ENCODE results near the gene MDC1. TPM values are rescaled to one million over a fixed set of nuclear protein-coding genes. Genes with fewer than 3 reads are reported as not detected.

The MDC1 gene
- total RNA-seq, 4 donors from 2014 or later, result 3.6 to 8.9 (median 6.2) TPM

GRCh38 chr6:30684386-30685156 lies 32.5 kb downstream of the MDC1 start:
- H3K9me3 ChIP-seq, result no peaks in the 10 kb centered on the region
- ATAC-seq, result no peak
- peaks cover 35 to 36% of the 10 kb centered on the region in 2 donors for H3K4me1 ChIP-seq
- H3K27ac ChIP-seq, result peak overlapping the region; percentile 93 to 99 (median 97)
- TF ChIP-seq CTCF (IDR thresholded peaks at IDR 0.05 in 4 of 5, conservative IDR thresholded peaks at IDR 0.05 in 1 of 5) (no peak), POLR2A (IDR thresholded peaks at IDR 0.05) (no peak)
- peak in 1 of 2 donors; percentile 44 for DNase-seq
- H3K4me3 ChIP-seq, result peak overlapping the region; percentile 67 to 97 (median 96)
- in situ Hi-C loops (cut with MboI; ENCODE audit: low sequenced_read_pairs in 4 of 4) (loop anchor here in 3 of 4 donors (5.0 to 10.0 kb wide), 2 partner anchors 38 to 140 kb away; partner anchors contain the start of gene TUBB (in 3 of the 3)), intact Hi-C loops (cut with DNase I; ENCODE audit: low total_unique reads) (loop anchor here (5.0 kb wide), 2 partner anchors 198 to 513 kb away; partner anchors contain the start of gene DDR1)
- peaks cover 0 to 4% of the 10 kb centered on the region in 2 donors for H3K36me3 ChIP-seq
- peaks cover 0 to 2% (median 0%) of the 10 kb centered on the region in 3 donors for H3K27me3 ChIP-seq

- Histone ChIP-seq H3K27ac (peak overlapping the region; percentile 93 to 99 (median 97)), H3K4me3 (peak overlapping the region; percentile 67 to 97 (median 96)), H3K4me1 (peaks cover 34 to 36% of the 10 kb centered on the region in 2 donors), H3K36me3 (peaks cover 0 to 4% of the 10 kb centered on the region in 2 donors), H3K27me3 (peaks cover 0 to 2% (median 0%) of the 10 kb centered on the region in 3 donors), H3K9me3 (no peaks in the 10 kb centered on the region)
- TF ChIP-seq POLR2A (IDR thresholded peaks at IDR 0.05), result no peak
- no peak for DNase-seq
- intact Hi-C loops (cut with DNase I; ENCODE audit: low total_unique reads), result no loop called here
- in situ Hi-C loops (cut with MboI; ENCODE audit: low sequenced_read_pairs in 4 of 4), result loop anchor here in 3 of 4 donors (5.0 to 10.0 kb wide), 2 partner anchors 38 to 141 kb away; partner anchors contain the start of gene TUBB (in 3 of the 3)
- ATAC-seq, result no peak
These were observed 33.1 kb downstream of the MDC1 start for GRCh38 chr6:30683980-30684338.

- ATAC-seq, result no peak
These were observed 33.7 kb downstream of the MDC1 start for GRCh38 chr6:30683183-30683979.

GRCh38 chr6:30682143-30683117 lies 34.7 kb downstream of the MDC1 start:
- Histone ChIP-seq H3K9me3 (no peaks in the 10 kb centered on the region), H3K27me3 (peaks cover 0 to 2% (median 0%) of the 10 kb centered on the region in 3 donors), H3K4me1 (peaks cover 23 to 24% of the 10 kb centered on the region in 2 donors), H3K4me3 (peak overlapping the region; percentile 67 to 97 (median 96)), H3K36me3 (peaks cover 0 to 19% of the 10 kb centered on the region in 2 donors), H3K27ac (peak overlapping the region; percentile 93 to 99 (median 97))
- intact Hi-C loops (cut with DNase I; ENCODE audit: low total_unique reads), result no loop called here
- ATAC-seq (peak; percentile 4 to 5), DNase-seq (peak; percentile 52 to 76)
- no peak for TF ChIP-seq CTCF (IDR thresholded peaks at IDR 0.05 in 4 of 5, conservative IDR thresholded peaks at IDR 0.05 in 1 of 5)
- TF ChIP-seq POLR2A (IDR thresholded peaks at IDR 0.05), result peak in 1 of 2 donors; percentile 20
- in situ Hi-C loops (cut with MboI; ENCODE audit: low sequenced_read_pairs in 4 of 4), result loop anchor here in 3 of 4 donors (5.0 to 10.0 kb wide), 2 partner anchors 40 to 142 kb away; partner anchors contain the start of gene TUBB (in 3 of the 3)

More at GRCh38 chr6:30683183-30683979, 33.7 kb downstream of the MDC1 start:
- no peak for DNase-seq
- no peak for TF ChIP-seq CTCF (IDR thresholded peaks at IDR 0.05 in 4 of 5, conservative IDR thresholded peaks at IDR 0.05 in 1 of 5)
- TF ChIP-seq POLR2A (IDR thresholded peaks at IDR 0.05), result no peak
- peak overlapping the region; percentile 93 to 99 (median 97) for H3K27ac ChIP-seq
- no peaks in the 10 kb centered on the region for H3K9me3 ChIP-seq
- intact Hi-C loops (cut with DNase I; ENCODE audit: low total_unique reads), result no loop called here
- peak overlapping the region; percentile 67 to 97 (median 96) for H3K4me3 ChIP-seq
- in situ Hi-C loops (cut with MboI; ENCODE audit: low sequenced_read_pairs in 4 of 4), result loop anchor here in 3 of 4 donors (5.0 to 10.0 kb wide), 2 partner anchors 39 to 141 kb away; partner anchors contain the start of gene TUBB (in 3 of the 3)
- H3K4me1 ChIP-seq, result peaks cover 28 to 30% of the 10 kb centered on the region in 2 donors
- H3K36me3 ChIP-seq, result peaks cover 0 to 9% of the 10 kb centered on the region in 2 donors
- peaks cover 0 to 2% (median 0%) of the 10 kb centered on the region in 3 donors for H3K27me3 ChIP-seq

Measured in gastrocnemius medialis (tissue), 4 donors.